GM18499 (cell line): ENCODE results near the gene MLKL.

Source experiments
- ATAC-seq: cut with Tn5 transposase; IDR thresholded peaks from one replicate; pipeline ENCODE4 v1.9.1; 2021; ENCODE audit warnings: moderate number of reproducible peaks; ENCODE audit not compliant: insufficient read depth, unreplicated experiment

MLKL gene

GRCh38 chr16:74700438-74701225 lies at the start of gene MLKL:
Gene MLKL (minus strand): TSS chr16:74700862. CDS start chr16:74695757, 5,105 bp downstream.
- ATAC-seq, result no peak

GRCh38 chr16:74749291-74750055 lies 48.8 kb upstream of the MLKL start:
- no peak for ATAC-seq

- no peak for ATAC-seq
Observed at GRCh38 chr16:74748616-74749026, 48.0 kb upstream of the MLKL start.

GRCh38 chr16:74747716-74748615 lies 47.3 kb upstream of the MLKL start:
- ATAC-seq, result no peak

GRCh38 chr16:74745926-74746325 lies 45.3 kb upstream of the MLKL start:
- no peak for ATAC-seq

GRCh38 chr16:74745109-74745615 lies 44.5 kb upstream of the MLKL start:
- ATAC-seq, result no peak

GRCh38 chr16:74744566-74744965 lies 43.9 kb upstream of the MLKL start:
- no peak for ATAC-seq

GRCh38 chr16:74743668-74744299 lies 43.1 kb upstream of the MLKL start:
- no peak for ATAC-seq

- no peak for ATAC-seq
Observed at GRCh38 chr16:74743045-74743667, 42.5 kb upstream of the MLKL start.

- no peak for ATAC-seq
Observed at GRCh38 chr16:74742051-74742481, 41.4 kb upstream of the MLKL start.

- ATAC-seq, result no peak
Observed at GRCh38 chr16:74740795-74741304, 40.2 kb upstream of the MLKL start.

- no peak for ATAC-seq
Observed at GRCh38 chr16:74739275-74739674, 38.6 kb upstream of the MLKL start.

GRCh38 chr16:74738816-74739215 lies 38.2 kb upstream of the MLKL start:
- no peak for ATAC-seq

GRCh38 chr16:74738113-74738541 lies 37.5 kb upstream of the MLKL start:
- ATAC-seq, result no peak

GRCh38 chr16:74737521-74737920 lies 36.9 kb upstream of the MLKL start:
- no peak for ATAC-seq

GRCh38 chr16:74736531-74737157 lies 36.0 kb upstream of the MLKL start:
- no peak for ATAC-seq

GRCh38 chr16:74735554-74735953 lies 34.9 kb upstream of the MLKL start:
- no peak for ATAC-seq

- ATAC-seq, result no peak
Observed at GRCh38 chr16:74735162-74735452, 34.4 kb upstream of the MLKL start.
